RCC 7860 (cell line): Measurements from ENCODE around the gene TFCP2L1.

ENCODE experiments used
- DNase-seq: peaks from one replicate; pipeline ENCODE4 v3.0.0-alpha.2; 2015; ENCODE audit warnings: low spot score
- FAIRE-seq: peaks from 2 replicates; lab custom pipeline; 2012; peaks lifted over from hg19 to GRCh38; lab: Jason Lieb, UNC

TFCP2L1 gene

GRCh38 chr2:121297217-121297830 lies 12.3 kb upstream of the TFCP2L1 start:
- FAIRE-seq (no peak), DNase-seq (no peak)

GRCh38 chr2:121295911-121296650 lies 11.1 kb upstream of the TFCP2L1 start:
- DNase-seq (no peak), FAIRE-seq (no peak)

- FAIRE-seq (no peak), DNase-seq (no peak)
Observed at GRCh38 chr2:121294881-121295840, 10.2 kb upstream of the TFCP2L1 start.

GRCh38 chr2:121293450-121294325 lies 8.7 kb upstream of the TFCP2L1 start:
- DNase-seq: no peak
- no peak for FAIRE-seq

GRCh38 chr2:121291251-121291580 lies 6.2 kb upstream of the TFCP2L1 start:
- FAIRE-seq (no peak), DNase-seq (no peak)

GRCh38 chr2:121289271-121289670 lies 4.3 kb upstream of the TFCP2L1 start:
- FAIRE-seq: no peak
- no peak for DNase-seq

- FAIRE-seq (no peak), DNase-seq (no peak)
Observed at GRCh38 chr2:121288454-121289231, 3.6 kb upstream of the TFCP2L1 start.

GRCh38 chr2:121287956-121288355 lies 3.0 kb upstream of the TFCP2L1 start:
- FAIRE-seq: no peak

GRCh38 chr2:121287146-121287798 lies 2.3 kb upstream of the TFCP2L1 start:
- FAIRE-seq: no peak
- DNase-seq: no peak

More at GRCh38 chr2:121287956-121288355, 3.0 kb upstream of the TFCP2L1 start:
- no peak for DNase-seq

- FAIRE-seq (no peak), DNase-seq (no peak)
Observed at GRCh38 chr2:121286506-121286905, 1.5 kb upstream of the TFCP2L1 start.

GRCh38 chr2:121285926-121286325 lies 924 bp upstream of the TFCP2L1 start:
- FAIRE-seq (no peak), DNase-seq (no peak)

GRCh38 chr2:121283670-121284462 lies 1.1 kb downstream of the TFCP2L1 start:
- FAIRE-seq (no peak), DNase-seq (no peak)

- DNase-seq: no peak
Observed at GRCh38 chr2:121282800-121283385, 2.1 kb downstream of the TFCP2L1 start.

GRCh38 chr2:121281694-121282093 lies 3.3 kb downstream of the TFCP2L1 start:
- FAIRE-seq: no peak
- DNase-seq: no peak

More at GRCh38 chr2:121282800-121283385, 2.1 kb downstream of the TFCP2L1 start:
- no peak for FAIRE-seq

- DNase-seq (no peak), FAIRE-seq (no peak)
Observed at GRCh38 chr2:121281107-121281506, 3.9 kb downstream of the TFCP2L1 start.

GRCh38 chr2:121279476-121280220 lies 5.4 kb downstream of the TFCP2L1 start:
- DNase-seq (no peak), FAIRE-seq (no peak)

GRCh38 chr2:121276341-121276740 lies 8.7 kb downstream of the TFCP2L1 start:
- no peak for DNase-seq
- FAIRE-seq: no peak
